B cell (primary cell): ENCODE results near the gene TMEM141.

ENCODE experiments used
- EZH2 ChIP-seq: IDR thresholded peaks from 2 replicates; pipeline ENCODE4 v1.6.1; 2012; ENCODE audit warnings: borderline replicate concordance, low read depth, mild to moderate bottlenecking, moderate library complexity, low read length; ENCODE audit not compliant: insufficient read depth, poor library complexity, severe bottlenecking
- TF ChIP-seq, protein P1 (sequence below): fragments of 200-600 bp; IDR thresholded peaks from one replicate; pipeline ENCODE4 v1.8.0; 2022; ENCODE audit warnings: antibody characterized with exemption, mild to moderate bottlenecking

DNA sequence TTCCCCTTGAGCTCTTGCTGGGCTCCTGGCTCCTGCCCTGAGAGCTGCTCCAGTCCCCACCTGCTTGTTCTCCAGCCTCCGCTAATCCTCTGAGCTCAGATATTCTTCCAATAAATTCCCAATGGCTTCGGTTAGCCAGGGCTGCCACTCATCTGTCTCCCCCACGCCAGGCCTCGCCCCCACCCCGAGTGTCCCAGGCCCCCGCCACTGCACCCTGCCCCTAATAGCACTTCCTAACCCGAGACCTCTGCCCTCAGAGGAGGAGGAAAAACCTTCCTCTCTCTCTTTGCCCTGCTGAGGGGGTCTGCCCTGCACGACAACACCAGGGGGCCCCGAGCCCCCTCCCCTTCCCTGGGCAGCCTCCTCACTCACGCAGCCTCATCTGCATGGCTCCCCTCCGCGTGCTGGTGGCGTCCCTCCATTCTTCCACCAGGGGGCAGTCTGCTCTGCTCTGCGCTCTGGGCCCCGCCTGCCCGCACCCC, 21.4 kb upstream of the TMEM141 start:
- TF ChIP-seq, protein P1, sequence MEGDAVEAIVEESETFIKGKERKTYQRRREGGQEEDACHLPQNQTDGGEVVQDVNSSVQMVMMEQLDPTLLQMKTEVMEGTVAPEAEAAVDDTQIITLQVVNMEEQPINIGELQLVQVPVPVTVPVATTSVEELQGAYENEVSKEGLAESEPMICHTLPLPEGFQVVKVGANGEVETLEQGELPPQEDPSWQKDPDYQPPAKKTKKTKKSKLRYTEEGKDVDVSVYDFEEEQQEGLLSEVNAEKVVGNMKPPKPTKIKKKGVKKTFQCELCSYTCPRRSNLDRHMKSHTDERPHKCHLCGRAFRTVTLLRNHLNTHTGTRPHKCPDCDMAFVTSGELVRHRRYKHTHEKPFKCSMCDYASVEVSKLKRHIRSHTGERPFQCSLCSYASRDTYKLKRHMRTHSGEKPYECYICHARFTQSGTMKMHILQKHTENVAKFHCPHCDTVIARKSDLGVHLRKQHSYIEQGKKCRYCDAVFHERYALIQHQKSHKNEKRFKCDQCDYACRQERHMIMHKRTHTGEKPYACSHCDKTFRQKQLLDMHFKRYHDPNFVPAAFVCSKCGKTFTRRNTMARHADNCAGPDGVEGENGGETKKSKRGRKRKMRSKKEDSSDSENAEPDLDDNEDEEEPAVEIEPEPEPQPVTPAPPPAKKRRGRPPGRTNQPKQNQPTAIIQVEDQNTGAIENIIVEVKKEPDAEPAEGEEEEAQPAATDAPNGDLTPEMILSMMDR: peak; percentile 33
- TF ChIP-seq EZH2: no peak
